ENCODE results near the gene RESP18.
"Not testable (repeated sequence)": the region's sequence is repeated elsewhere in the genome, so short reads cannot be mapped to it uniquely, and the experiment has no call there.

The RESP18 gene

GRCh38 chr2:219325136-219325535, 7.4 kb downstream of the RESP18 start:
- DNase-seq, result no peak

- no peak for DNase-seq
Observed at GRCh38 chr2:219323434-219323833, 9.1 kb downstream of the RESP18 start.

- DNase-seq, result no peak
Observed at GRCh38 chr2:219314804-219315468, 17.6 kb downstream of the RESP18 start.

DNA sequence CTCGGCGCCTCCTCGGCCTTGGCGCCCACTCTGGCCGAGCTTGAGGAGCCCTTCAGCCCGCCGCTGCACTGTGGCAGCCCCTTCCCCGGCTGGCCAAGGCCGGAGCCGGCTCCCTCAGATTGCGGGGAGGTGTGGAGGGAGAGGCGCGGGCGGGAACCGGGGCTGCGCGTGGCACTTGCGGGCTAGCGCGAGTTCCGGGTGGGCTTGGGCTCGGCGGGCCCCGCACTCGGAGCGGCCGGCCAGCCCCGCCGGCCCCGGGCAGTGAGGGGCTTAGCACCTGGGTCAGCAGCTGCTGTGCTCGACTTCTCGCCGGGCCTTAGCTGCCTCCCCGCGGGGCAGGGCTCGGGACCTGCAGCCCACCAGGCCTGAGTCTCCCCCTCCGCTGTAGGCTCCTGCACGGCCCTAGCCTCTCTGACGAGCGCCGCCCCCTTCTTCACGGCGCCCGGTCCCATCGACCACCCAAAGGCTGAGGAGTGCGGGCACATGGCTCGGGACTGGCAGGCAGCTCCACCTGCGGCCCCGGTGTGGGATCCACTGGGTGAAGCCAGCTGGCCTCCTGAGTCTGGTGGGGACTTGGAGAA, 19.8 kb downstream of the RESP18 start:
- DNase-seq, result not testable (repeated sequence)

DNA sequence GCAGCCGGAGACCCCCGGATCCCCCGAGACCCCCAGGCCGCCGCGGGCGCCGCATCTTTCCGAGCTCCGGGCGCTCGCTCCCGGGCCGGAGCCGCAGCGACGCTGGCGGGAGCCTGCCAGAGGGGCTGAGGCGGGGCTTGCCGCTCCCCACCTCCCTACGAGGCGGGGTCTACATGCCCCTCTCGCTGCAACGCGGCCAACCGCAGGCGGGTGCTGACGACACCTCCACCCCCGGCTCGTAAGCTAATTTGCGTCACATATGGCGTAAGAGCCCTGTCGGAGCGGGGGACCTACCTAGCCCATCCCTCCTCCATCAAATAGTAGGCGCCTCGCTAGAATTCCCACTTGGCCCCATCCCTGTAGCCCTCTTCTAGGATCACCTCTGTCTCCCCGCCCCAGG, 23.3 kb downstream of the RESP18 start, which contains the start of gene PTPRN:
Gene PTPRN, minus strand, starts transcription at position 124 of the 400 bp plus-strand sequence. Its CDS starts 69 bp downstream, at position 55.
- no peak for DNase-seq

- DNase-seq, result peak; percentile 36 to 69
Observed at GRCh38 chr2:219308142-219309101, 24.1 kb downstream of the RESP18 start.

- DNase-seq, result no peak
Observed at GRCh38 chr2:219306047-219306446, 26.5 kb downstream of the RESP18 start.

- DNase-seq, result no peak
Observed at GRCh38 chr2:219304223-219304622, 28.3 kb downstream of the RESP18 start.

- no peak for DNase-seq
Observed at GRCh38 chr2:219302412-219302968, 30.1 kb downstream of the RESP18 start.

DNA sequence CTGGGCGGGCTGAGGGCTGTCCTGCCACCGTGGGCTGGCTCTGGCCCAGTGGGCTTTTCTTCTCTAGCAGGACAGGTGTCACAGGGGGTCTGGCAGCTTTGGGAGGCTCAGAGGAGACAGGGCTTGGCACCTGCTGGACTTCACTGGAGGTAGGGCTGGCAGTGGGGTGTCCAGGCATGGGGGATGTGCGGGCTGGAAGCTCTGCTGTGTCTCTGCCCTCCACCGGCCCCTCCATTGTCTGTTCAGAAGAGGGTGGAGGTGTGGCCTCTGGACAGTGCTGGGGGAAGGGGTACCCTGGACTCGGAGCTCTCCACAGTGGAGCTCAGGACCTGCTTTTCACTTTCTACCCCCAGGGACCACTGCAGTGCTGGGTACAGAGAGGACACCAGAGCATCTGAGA, 32.5 kb downstream of the RESP18 start:
- DNase-seq, result no peak

DNA sequence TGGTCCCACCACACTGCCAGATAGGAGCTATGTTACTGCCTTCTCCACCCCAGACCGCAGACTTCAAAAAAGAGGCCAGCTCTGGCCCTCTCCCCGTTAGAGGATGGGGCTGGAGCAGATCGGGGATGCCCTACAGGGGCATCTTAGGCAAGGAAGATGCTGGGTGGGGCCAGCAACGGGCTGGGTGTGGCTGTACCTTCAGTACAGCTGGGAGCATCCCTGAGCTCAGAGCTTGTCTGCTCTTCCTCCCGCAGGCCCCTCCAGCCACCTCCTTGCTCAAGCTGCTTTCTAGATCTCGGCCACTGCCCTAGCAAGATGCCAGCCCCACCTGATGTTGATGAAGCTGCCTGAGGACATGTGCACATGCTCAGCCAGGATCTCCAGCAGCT, 33.2 kb downstream of the RESP18 start:
- no peak for DNase-seq

DNA sequence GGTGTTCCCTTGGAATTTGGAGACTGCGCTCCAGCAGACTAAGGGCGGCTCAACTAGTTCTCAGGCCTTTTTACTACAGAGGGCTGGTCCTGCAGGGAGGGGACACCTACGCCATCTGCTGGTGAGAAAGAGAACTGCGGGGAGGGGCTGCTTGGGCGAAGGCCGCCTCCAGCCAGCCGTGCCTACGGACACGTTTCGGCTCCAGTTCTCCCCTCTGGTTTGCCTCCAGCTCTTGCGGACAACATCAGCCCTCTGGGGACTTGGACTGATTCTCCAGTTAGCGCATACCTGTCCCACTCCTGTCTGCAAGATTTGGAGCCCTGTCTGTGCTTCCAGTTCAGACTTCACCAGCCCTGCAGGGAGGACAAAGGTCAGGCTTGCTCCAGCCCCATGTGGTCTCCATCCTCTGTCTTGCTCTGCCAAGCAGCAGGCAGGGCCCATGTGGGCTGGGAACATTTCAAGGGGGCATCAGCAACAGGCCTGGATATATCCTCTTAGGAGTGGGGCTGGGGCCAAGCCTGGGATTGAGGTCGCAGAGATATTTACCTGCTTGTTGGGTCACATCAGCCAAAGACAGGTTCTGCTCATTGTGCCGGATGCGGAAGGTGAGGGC, 33.7 kb downstream of the RESP18 start:
- peak; percentile 78 to 87 for DNase-seq

DNA sequence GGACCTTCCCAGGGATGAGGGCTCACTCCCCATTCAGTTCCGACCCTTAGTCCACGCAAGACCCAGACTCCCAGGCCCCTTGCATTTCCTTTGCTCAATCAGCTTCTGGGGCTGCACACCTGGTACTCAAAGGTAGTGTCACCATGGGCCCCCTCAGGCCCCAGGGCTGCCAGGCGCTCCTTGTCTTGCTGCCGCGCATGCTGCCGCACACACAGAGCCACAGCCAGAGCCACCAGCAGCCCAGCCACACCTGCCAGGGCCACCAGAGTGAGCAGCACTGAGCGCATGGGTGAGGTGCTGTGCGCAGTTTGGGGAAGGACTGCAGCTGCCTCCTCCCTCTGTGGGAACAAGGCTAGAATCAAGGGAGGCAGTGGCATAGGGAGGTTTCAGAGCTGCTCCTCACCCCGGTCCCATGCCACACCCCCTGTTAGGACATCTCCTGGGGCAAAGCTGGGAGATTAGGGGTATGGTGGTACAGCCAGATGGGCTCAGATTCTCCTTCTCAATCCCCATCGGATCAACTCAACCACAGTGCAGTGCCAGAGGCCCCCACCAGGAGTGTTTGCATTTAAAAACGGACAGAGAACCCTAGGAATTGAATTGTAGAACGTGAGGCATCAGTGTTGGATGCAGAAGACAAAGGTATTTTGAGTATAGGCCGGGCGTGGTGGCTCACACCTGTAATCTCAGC, 34.6 kb downstream of the RESP18 start:
- DNase-seq, result no peak

- no peak for DNase-seq
Observed at GRCh38 chr2:219296631-219297391, 35.7 kb downstream of the RESP18 start.

DNA sequence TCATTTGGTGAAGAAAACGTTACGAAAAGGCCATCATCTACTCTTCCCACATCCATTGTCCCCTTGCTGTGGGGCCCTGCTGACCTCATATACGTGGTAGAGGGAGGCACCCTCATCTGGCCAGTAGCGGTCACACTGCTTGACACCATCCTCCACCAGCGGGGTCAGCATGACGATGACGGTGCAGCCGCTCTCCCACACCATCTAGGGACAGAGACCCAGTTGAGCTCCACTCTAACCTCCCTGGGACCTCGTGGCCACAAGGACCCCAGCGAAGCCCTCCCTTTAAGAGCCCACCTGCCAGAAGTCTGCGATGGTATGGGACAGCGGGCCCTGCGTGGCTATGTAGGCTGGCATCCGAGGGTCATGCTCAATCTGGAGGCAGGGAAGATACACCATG, 36.4 kb downstream of the RESP18 start:
- no peak for DNase-seq

DNA sequence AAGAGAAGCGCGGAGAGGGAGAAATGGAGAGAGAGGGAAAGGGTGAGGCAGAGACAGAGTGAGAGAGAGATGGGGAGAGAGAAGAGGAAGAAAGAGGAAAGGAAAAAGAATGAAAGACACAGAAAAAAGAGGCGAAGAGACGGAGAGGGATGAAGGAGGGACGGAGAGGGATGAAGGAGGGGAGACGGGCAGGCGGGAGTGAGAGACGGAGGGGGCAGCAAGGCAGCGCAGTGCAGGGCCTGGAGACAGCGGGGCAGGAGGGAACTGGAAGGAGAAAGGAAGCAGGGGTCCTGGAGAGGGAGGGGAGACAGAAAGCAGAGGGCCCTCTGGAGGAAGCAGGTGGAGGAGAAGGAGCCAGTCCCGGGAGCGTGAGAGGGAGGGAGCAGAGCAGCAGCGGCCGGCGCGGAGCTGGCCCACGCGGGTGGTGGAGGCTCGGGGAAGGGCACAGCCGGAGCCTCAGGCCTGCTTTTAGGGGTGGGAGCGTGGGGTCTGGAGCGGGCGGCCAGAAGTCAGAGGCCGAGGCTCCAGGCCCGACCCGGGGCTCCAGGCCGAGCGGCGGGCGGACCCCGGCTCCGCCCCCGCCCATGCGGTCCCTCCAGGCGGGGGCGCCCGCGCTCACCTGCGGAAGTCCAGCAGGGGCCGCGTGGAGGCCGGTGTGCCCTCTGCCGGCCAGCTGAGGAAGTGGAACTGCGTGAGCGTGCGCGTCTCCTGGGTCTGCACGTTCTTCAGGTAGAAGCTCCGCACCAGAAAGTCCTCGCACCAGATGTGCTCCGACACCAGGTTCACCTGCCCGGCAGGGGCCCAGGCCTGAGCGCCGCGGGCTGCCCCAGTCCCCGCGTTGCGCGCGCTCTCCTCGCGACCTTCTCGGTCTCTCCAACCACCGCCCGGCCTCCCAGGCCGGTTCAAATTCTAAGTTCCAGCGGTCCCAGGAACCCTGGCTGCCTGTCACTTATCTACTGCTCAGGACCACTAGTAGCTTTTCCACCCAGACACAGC, 37.9 kb downstream of the RESP18 start:
- DNase-seq, result peak; percentile 85 to 89

DNA sequence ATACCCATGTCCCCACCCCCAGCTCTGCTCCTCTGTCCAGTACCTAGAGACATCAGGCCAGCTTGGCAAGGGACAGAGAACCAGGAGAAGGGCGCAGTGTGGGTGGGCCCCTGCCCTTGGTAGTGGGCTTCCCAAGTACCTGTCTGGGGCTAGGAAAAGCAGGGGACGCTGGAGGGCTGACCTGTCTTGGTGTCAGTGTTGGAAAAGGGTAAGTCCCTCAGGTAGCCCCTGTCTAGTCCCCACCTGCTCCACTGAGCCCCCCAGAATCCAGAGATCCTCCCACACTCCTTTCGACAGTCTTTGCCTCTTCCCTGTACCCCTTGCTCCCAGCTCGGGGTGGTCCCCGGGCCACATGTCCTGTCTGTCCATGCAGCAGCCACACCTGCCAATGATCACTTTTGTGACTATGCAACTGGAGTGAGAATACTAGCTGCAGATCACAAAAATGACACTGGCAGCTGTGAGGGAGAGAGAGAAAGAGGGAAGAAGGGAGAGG, 38.8 kb downstream of the RESP18 start:
- no peak for DNase-seq

- DNase-seq, result no peak
Observed at GRCh38 chr2:219292616-219293015, 39.9 kb downstream of the RESP18 start.

DNA sequence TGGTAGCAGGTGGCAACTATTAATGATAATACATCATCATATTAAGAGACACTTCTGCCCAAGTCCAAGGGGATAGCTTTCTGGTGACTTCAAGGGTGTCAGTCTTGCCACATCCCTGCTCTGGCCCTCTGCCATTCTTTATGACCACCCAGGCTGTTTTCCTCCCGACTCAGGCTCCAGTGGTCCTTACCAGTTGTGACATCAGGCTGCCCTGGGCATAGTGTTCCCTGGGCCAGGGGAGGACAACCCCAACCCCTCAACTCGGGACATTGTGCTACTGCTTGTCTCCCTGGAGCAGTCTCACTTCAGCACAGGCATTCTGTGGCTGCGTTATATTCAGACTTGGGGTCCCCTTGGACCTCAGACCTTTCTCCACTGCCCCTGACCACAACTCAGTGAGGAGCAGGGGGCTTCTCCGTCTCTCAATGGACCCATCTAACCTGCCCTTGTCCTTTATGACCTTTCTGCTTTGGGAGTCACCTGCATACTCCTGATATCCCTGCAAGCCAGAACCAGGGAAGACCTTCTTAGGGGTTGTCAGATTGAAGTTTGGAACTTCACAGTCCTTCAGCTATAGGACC, 40.5 kb downstream of the RESP18 start:
- DNase-seq, result no peak

DNA sequence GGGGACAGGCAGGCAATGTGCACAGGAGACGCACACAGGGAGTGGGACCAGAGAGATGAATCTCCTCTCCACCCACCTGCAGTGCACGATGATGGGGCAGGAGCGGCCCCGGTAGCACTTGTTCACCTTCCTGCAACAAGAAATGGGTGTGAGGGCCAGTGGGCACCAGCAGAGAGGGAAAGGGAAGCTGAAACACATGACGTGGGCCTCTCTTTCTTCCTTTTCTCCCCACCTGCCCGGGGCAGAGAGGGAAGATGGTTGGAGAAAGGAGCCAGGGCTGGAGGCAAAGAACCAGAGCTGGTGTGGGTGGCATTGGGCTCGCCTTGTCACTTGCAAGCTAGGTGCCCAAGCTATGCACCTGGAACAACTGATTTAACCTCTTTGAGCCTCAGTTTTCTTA, 41.1 kb downstream of the RESP18 start:
- DNase-seq, result no peak
